Cardiac muscle cell (in vitro differentiated cells and primary cell): Measurements from ENCODE around the gene MSS51. TPM values are rescaled to one million over a fixed set of nuclear protein-coding genes. Genes with fewer than 3 reads are reported as not detected.

Experiments used
- DNase-seq, 2 donors: peaks; one replicate each; pipeline versions ENCODE4 v3.0.0 to v3.0.0-alpha.2; 2010 to 2017; ENCODE audit warnings: low read depth in 1 of 2, low spot score in 1 of 2
- H3K27ac ChIP-seq: fragments of 200-600 bp; sonication (generic); 2 replicates; pipeline ENCODE4 v1.5.1; 2016
- H3K27me3 ChIP-seq: fragments of 200-600 bp; sonication (generic); 2 replicates; pipeline ENCODE4 v1.6.0; 2016; ENCODE audit warnings: control low read depth
- H3K36me3 ChIP-seq: fragments of 200-600 bp; sonication (generic); 2 replicates; pipeline ENCODE4 v1.5.1; 2016; ENCODE audit warnings: control low read depth
- H3K4me1 ChIP-seq: fragments of 200-600 bp; sonication (generic); 2 replicates; pipeline ENCODE4 v1.8.1; 2017; ENCODE audit warnings: low read depth, mild to moderate bottlenecking, mixed run types
- H3K4me3 ChIP-seq: fragments of 200-600 bp; sonication (generic); 2 replicates; pipeline ENCODE4 v1.5.1; 2016; ENCODE audit warnings: mild to moderate bottlenecking
- H3K9me3 ChIP-seq: fragments of 200-600 bp; sonication (generic); 2 replicates; pipeline ENCODE4 v1.5.1; 2017; ENCODE audit warnings: low read depth, mild to moderate bottlenecking, control low read depth
- CTCF ChIP-seq: IDR thresholded peaks from 2 replicates; pipeline ENCODE4 v1.5.1; 2012; ENCODE audit warnings: low read depth, mild to moderate bottlenecking, low read length
- polyA plus RNA-seq: library from polyadenylated mRNA; unstranded; fragments of >200 nt; fragmentation: Nextera tagmentation; extraction: Ambion mirVana; gene quantifications from 2 replicates; pipeline ENCODE4 v1.2.1, GENCODE V29; 2016
- total RNA-seq: library from RNA; depleted of rRNA; stranded (reverse); fragments of >200 nt; gene quantifications from 2 replicates; pipeline ENCODE4 v1.2.3, GENCODE V29; 2016

The MSS51 gene
- total and polyA plus RNA-seq, 2 experiments from 2014 or later = 3.5 to 3.9 TPM

DNA sequence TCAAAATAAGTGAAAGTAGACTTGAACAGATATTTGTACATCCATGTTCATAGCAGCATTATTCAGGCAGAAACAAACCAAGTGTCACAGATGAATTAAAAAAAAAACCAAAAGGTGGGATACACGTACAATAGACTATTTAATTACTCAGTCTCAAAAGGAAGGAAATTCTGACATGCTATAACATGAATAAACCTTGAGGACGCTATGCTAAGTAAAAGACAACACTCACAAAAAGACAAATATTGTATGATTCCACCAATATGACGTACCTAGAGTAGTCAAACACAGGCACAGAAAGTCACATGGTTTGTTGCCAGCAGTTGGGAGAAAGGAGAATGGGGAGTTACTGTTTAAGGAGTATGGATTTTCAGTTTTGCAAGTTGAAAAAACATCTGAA, 56.7 kb downstream of the MSS51 start:
- Histone ChIP-seq H3K36me3 (peaks cover 30% of the 10 kb centered on the region), H3K4me3 (no peak overlapping the region), H3K27me3 (no peaks in the 10 kb centered on the region), H3K4me1 (no peaks in the 10 kb centered on the region), H3K9me3 (no peaks in the 10 kb centered on the region), H3K27ac (no peak overlapping the region)
- DNase-seq = no peak
- TF ChIP-seq CTCF = no peak

Other genes with a start within 250 kb of the MSS51 start
- 26.6 and 33.9 TPM in 2 replicates for gene DNAJC9, start 186.3 kb downstream of the MSS51 start, total RNA-seq
- 18.6 and 20.9 TPM in 2 replicates for gene DNAJC9, start 186.3 kb downstream of the MSS51 start, polyA plus RNA-seq
- 51.6 and 67.4 TPM in 2 replicates for gene MRPS16, start 180.9 kb downstream of the MSS51 start, total RNA-seq
- 104 and 122 TPM in 2 replicates for gene MRPS16, start 180.9 kb downstream of the MSS51 start, polyA plus RNA-seq
- gene CFAP70, start 74.7 kb downstream of the MSS51 start, total RNA-seq = 1.2 and 4.0 TPM in 2 replicates
- 1.8 and 1.9 TPM in 2 replicates for gene CFAP70, start 74.7 kb downstream of the MSS51 start, polyA plus RNA-seq
- 53.9 and 63.8 TPM in 2 replicates for gene ANXA7, start 19.5 kb downstream of the MSS51 start, total RNA-seq
- gene ANXA7, start 19.5 kb downstream of the MSS51 start, polyA plus RNA-seq = 64.5 and 73.9 TPM in 2 replicates
- 22.6 and 45.2 TPM in 2 replicates for gene PPP3CB, start 62.5 kb upstream of the MSS51 start, total RNA-seq
- gene PPP3CB, start 62.5 kb upstream of the MSS51 start, polyA plus RNA-seq = 13.3 and 14.3 TPM in 2 replicates
- gene USP54, start 157.8 kb upstream of the MSS51 start, total RNA-seq = 9.4 and 12.4 TPM in 2 replicates
- 9.6 and 10.6 TPM in 2 replicates for gene USP54, start 157.8 kb upstream of the MSS51 start, polyA plus RNA-seq
- 13.6 and 16.2 TPM in 2 replicates for gene MYOZ1, start 207.9 kb upstream of the MSS51 start, total RNA-seq
- gene MYOZ1, start 207.9 kb upstream of the MSS51 start, polyA plus RNA-seq = 11.7 and 17.0 TPM in 2 replicates
- gene SYNPO2L, start 222.5 kb upstream of the MSS51 start, total RNA-seq = 12.1 and 13.6 TPM in 2 replicates
- gene SYNPO2L, start 222.5 kb upstream of the MSS51 start, polyA plus RNA-seq = 19.3 and 33.6 TPM in 2 replicates